ENCODE measurements around the gene COA4.
A peak's percentile ranks its signal among the peaks of the same experiment; 100 is the strongest.
"Not testable (repeated sequence)": the region's sequence is repeated elsewhere in the genome, so short reads cannot be mapped to it uniquely, and the experiment has no call there.

Gene COA4

GRCh38 chr11:73876424-73877310, at the start of gene COA4, which contains the start of gene PAAF1:
Gene COA4 (minus strand): TSS chr11:73876846. CDS start chr11:73873378, 3,468 bp downstream.
Gene PAAF1 (plus strand): TSS chr11:73876999. CDS start chr11:73877022, 23 bp downstream.
- FAIRE-seq: peak; percentile 87

- FAIRE-seq: no peak
Observed at GRCh38 chr11:73921180-73921579, 44.5 kb upstream of the COA4 start.

GRCh38 chr11:73916435-73916834, 39.8 kb upstream of the COA4 start:
- FAIRE-seq: no peak

GRCh38 chr11:73914284-73914683, 37.6 kb upstream of the COA4 start:
- no peak for FAIRE-seq

GRCh38 chr11:73913472-73913871, 36.8 kb upstream of the COA4 start:
- no peak for FAIRE-seq

- FAIRE-seq: no peak
Observed at GRCh38 chr11:73912026-73912425, 35.4 kb upstream of the COA4 start.

GRCh38 chr11:73907191-73907590, 30.5 kb upstream of the COA4 start:
- FAIRE-seq: no peak

GRCh38 chr11:73902303-73902702, 25.7 kb upstream of the COA4 start:
- no peak for FAIRE-seq

GRCh38 chr11:73894725-73895335, 18.2 kb upstream of the COA4 start:
- FAIRE-seq: no peak

- FAIRE-seq: no peak
Observed at GRCh38 chr11:73893041-73893440, 16.4 kb upstream of the COA4 start.

- FAIRE-seq: no peak
Observed at GRCh38 chr11:73889536-73889935, 12.9 kb upstream of the COA4 start.

GRCh38 chr11:73889019-73889418, 12.4 kb upstream of the COA4 start:
- FAIRE-seq: no peak

GRCh38 chr11:73888244-73888643, 11.6 kb upstream of the COA4 start:
- FAIRE-seq: no peak

- no peak for FAIRE-seq
Observed at GRCh38 chr11:73883856-73884255, 7.2 kb upstream of the COA4 start.

GRCh38 chr11:73880449-73880848, 3.8 kb upstream of the COA4 start:
- not testable (repeated sequence) for FAIRE-seq

GRCh38 chr11:73878771-73879170, 2.1 kb upstream of the COA4 start:
- FAIRE-seq: no peak

- no peak for FAIRE-seq
Observed at GRCh38 chr11:73875840-73876239, 806 bp downstream of the COA4 start.

GRCh38 chr11:73875380-73875779, 1.3 kb downstream of the COA4 start:
- no peak for FAIRE-seq

- FAIRE-seq: no peak
Observed at GRCh38 chr11:73872749-73873357, 3.8 kb downstream of the COA4 start.

GRCh38 chr11:73870261-73870660, 6.4 kb downstream of the COA4 start:
- FAIRE-seq: no peak

- no peak for FAIRE-seq
Observed at GRCh38 chr11:73869332-73869949, 7.2 kb downstream of the COA4 start.

- no peak for FAIRE-seq
Observed at GRCh38 chr11:73866586-73866996, 10.1 kb downstream of the COA4 start.

- FAIRE-seq: no peak
Observed at GRCh38 chr11:73866095-73866579, 10.5 kb downstream of the COA4 start.
